BJ (cell line): ENCODE results near the gene FAR2. TPM values are rescaled to one million over a fixed set of nuclear protein-coding genes. Genes with fewer than 3 reads are reported as not detected.

Experiments used
- CTCF ChIA-PET: fragments of 350-600 bp; formaldehyde crosslinking; extraction: SDS; loops from one replicate; lab custom pipeline; 2021; ENCODE audit warnings: antibody characterized with exemption, inconsistent platforms; lab: Yijun Ruan, JAX
- POLR2A ChIA-PET: fragments of 300-600 bp; sonication (Branson Sonifier 250); formaldehyde crosslinking; extraction: SDS; loops from one replicate; lab custom pipeline; 2021; ENCODE audit warnings: antibody characterized with exemption; lab: Charles Lee
- DNase-seq: peaks from one replicate; pipeline ENCODE4 v3.0.0-alpha.2; 2011; ENCODE audit warnings: low read depth
- H3K27me3 ChIP-seq: 2 replicates; pipeline ENCODE4 v1.6.0; 2011; ENCODE audit warnings: low read length; ENCODE audit not compliant: control insufficient read depth, insufficient read depth
- H3K36me3 ChIP-seq: 2 replicates; pipeline ENCODE4 v1.5.1; 2011; ENCODE audit warnings: low read length; ENCODE audit not compliant: control insufficient read depth, insufficient read depth
- H3K4me3 ChIP-seq: 2 replicates; pipeline ENCODE4 v1.5.1; 2011; ENCODE audit warnings: low read depth, mild to moderate bottlenecking, control low read depth, low read length
- polyA plus RNA-seq: library from polyadenylated mRNA; depleted of rRNA; stranded (reverse); fragments of >200 nt; gene quantifications from 2 replicates; pipeline ENCODE4 v1.2.3, GENCODE V29; 2011
- TF ChIP-seq, protein P1 (sequence below): IDR thresholded peaks from 2 replicates; pipeline ENCODE4 v1.5.1; 2011; ENCODE audit warnings: low read depth, mild to moderate bottlenecking, control low read depth, inconsistent platforms, low read length, moderate library complexity; ENCODE audit not compliant: insufficient read depth

FAR2 gene
- polyA plus RNA-seq, 1 experiment = 17.1 TPM

DNA sequence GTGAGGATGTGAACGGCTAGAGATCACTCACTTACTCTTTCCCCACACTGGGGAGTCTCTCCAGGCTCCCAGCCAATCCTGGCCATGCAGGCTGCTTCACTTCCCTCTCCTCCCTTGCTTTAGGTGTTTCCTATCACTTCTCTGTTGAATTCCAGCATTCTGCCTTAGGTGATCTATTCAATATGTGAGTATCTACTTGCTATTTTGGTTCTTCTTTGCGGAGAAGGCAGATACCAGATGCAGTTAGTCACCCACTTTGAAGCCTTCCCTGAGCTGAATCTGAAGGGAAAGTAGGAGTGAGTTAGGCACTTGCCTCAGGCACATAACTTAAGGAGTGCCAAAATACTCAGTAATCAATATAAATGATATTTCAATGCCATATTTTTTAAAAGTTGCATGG lies 36.0 kb upstream of the FAR2 start:
- peak; percentile 25 for DNase-seq
- POLR2A ChIA-PET = no interaction called here

DNA sequence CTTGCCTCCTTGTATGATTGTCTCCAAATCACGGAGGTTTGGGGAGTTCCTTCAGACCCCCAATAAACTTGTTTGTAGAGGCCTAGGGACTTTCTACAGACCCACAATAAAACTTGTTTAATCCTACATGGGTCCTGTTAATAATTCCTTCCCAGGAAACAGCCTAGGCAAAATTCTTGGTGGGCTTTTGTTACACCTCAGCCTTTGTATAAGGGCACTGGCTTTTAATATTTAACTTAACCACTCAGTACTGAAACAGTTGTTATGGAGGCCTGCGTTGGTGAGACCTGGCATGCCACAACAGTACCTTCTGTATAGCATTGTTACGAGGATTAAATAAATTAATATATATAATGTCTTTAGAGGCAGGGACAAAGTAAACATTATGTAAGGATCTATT lies 32.7 kb upstream of the FAR2 start:
- Histone ChIP-seq H3K36me3 (no peaks in the 10 kb centered on the region), H3K27me3 (no peaks in the 10 kb centered on the region), H3K4me3 (no peak overlapping the region)
- DNase-seq = no peak
- ChIA-PET POLR2A (no interaction called here), CTCF (no interaction called here)
- TF ChIP-seq, protein P1, sequence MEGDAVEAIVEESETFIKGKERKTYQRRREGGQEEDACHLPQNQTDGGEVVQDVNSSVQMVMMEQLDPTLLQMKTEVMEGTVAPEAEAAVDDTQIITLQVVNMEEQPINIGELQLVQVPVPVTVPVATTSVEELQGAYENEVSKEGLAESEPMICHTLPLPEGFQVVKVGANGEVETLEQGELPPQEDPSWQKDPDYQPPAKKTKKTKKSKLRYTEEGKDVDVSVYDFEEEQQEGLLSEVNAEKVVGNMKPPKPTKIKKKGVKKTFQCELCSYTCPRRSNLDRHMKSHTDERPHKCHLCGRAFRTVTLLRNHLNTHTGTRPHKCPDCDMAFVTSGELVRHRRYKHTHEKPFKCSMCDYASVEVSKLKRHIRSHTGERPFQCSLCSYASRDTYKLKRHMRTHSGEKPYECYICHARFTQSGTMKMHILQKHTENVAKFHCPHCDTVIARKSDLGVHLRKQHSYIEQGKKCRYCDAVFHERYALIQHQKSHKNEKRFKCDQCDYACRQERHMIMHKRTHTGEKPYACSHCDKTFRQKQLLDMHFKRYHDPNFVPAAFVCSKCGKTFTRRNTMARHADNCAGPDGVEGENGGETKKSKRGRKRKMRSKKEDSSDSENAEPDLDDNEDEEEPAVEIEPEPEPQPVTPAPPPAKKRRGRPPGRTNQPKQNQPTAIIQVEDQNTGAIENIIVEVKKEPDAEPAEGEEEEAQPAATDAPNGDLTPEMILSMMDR = no peak

More for the DNA sequence above, 36.0 kb upstream of the FAR2 start:
- no peaks in the 10 kb centered on the region for H3K36me3 ChIP-seq
- no peaks in the 10 kb centered on the region for H3K27me3 ChIP-seq
- CTCF ChIA-PET = no interaction called here
- no peak overlapping the region for H3K4me3 ChIP-seq
- TF ChIP-seq, protein P1 = no peak

DNA sequence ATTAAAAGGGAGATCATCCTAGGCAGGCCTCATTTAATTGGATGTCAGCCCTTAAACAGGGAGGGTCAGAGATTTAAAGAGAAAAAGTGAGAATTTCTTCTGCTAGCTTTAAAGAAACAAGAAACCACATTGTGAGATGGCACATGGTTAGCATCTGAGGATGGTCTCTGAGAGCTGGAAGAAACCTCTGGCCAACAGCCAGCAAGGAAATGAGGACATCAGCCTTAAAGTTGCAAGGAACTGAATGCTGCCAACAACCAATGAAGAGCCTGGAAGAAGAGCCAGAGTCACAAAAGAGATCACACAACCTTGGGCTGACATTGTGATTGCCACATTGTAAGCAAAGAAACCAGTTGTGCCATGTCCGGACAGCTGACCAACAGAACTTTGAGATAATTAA lies 17.5 kb upstream of the FAR2 start:
- ChIA-PET CTCF (no interaction called here), POLR2A (no interaction called here)
- no peaks in the 10 kb centered on the region for H3K27me3 ChIP-seq
- DNase-seq = no peak
- no peak overlapping the region for H3K4me3 ChIP-seq
- no peaks in the 10 kb centered on the region for H3K36me3 ChIP-seq
- TF ChIP-seq, protein P1 = no peak

DNA sequence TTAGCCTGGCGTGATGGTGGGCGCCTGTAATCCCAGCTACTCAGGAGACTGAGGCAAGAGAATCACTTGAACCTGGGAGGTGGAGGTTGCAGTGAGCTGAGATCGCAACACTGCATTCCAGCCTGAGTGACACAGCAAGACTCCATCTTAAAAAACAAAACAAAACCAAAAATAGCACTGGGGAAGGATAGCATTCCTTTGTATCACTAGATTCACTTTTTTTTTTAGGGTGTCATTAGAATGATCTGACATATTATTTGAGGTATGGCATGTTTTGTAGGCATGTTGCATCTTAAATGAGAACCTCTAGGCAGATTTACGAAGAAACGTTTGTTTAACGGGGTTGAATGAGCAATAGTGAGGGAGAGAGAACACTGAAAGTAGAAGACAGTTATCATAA lies 16.8 kb upstream of the FAR2 start:
- ChIA-PET CTCF (no interaction called here), POLR2A (no interaction called here)
- no peak for DNase-seq
- Histone ChIP-seq H3K36me3 (no peaks in the 10 kb centered on the region), H3K27me3 (no peaks in the 10 kb centered on the region), H3K4me3 (no peak overlapping the region)
- TF ChIP-seq, protein P1 = no peak

DNA sequence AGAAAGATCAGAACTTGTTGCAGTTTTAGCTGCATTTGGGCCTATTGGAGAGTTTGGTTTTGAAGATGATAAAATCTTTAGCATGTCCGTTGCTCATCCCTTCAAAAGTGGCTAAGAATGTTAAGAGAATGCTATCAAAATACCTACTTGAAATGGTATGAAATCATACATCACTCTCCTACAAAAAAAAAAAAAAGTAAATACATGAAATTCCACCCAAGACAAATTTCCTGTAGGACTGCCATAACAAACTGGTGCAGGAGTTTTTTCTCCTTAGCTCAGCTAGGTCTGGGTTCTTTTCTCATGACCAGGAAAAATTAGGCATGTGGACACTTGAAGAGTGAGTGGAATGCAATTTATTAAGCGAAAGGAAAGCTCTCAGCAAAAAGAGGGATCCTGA lies 15.9 kb upstream of the FAR2 start:
- no peaks in the 10 kb centered on the region for H3K27me3 ChIP-seq
- H3K4me3 ChIP-seq = no peak overlapping the region
- DNase-seq = no peak
- POLR2A ChIA-PET = interaction anchor here (0.6 kb wide), 1 partner anchor 429 kb away, joined by 8 read pairs; no protein-coding TSS in a partner anchor
- CTCF ChIA-PET = interaction anchor here (1.2 kb wide), 1 partner anchor 9 kb away, joined by 5 read pairs; no protein-coding TSS in a partner anchor
- H3K36me3 ChIP-seq = no peaks in the 10 kb centered on the region
- TF ChIP-seq, protein P1 = no peak
